Measurements from ENCODE around the gene ANKRD53.
A peak's percentile ranks its signal among the peaks of the same experiment; 100 is the strongest.

The ANKRD53 gene

GRCh38 chr2:70938586-70938950 is 39.9 kb upstream of the ANKRD53 start:
- no peak overlapping the region for H3K9ac ChIP-seq (ENCODE audit: low read length)
- H3K4me3 ChIP-seq (ENCODE audit: low read length), result peak overlapping the region; percentile 12
- H3K27me3 ChIP-seq (ENCODE audit: control insufficient read depth, insufficient read depth, low read length), result peaks cover 51% of the 10 kb centered on the region
- H3K36me3 ChIP-seq (ENCODE audit: control insufficient read depth, low read depth, low read length), result no peaks in the 10 kb centered on the region
- peaks cover 34% of the 10 kb centered on the region for H3K4me1 ChIP-seq (ENCODE audit: control insufficient read depth, low read depth, low read length)
- no peak overlapping the region for H3K27ac ChIP-seq (ENCODE audit: low read length)
- no peaks in the 10 kb centered on the region for H3K9me3 ChIP-seq (ENCODE audit: control insufficient read depth, low read depth, low read length)

- Histone ChIP-seq H3K9me3 (ENCODE audit: control insufficient read depth, low read depth, low read length) (no peaks in the 10 kb centered on the region), H3K4me3 (ENCODE audit: low read length) (peak overlapping the region; percentile 12), H3K9ac (ENCODE audit: low read length) (no peak overlapping the region), H3K27ac (ENCODE audit: low read length) (no peak overlapping the region), H3K4me1 (ENCODE audit: control insufficient read depth, low read depth, low read length) (peaks cover 35% of the 10 kb centered on the region), H3K27me3 (ENCODE audit: control insufficient read depth, insufficient read depth, low read length) (peaks cover 57% of the 10 kb centered on the region), H3K36me3 (ENCODE audit: control insufficient read depth, low read depth, low read length) (no peaks in the 10 kb centered on the region)
Observed at GRCh38 chr2:70939001-70939838, 39.2 kb upstream of the ANKRD53 start.

GRCh38 chr2:70939839-70940580 is 38.4 kb upstream of the ANKRD53 start:
- Histone ChIP-seq H3K4me1 (ENCODE audit: control insufficient read depth, low read depth, low read length) (peaks cover 35% of the 10 kb centered on the region), H3K9ac (ENCODE audit: low read length) (no peak overlapping the region), H3K4me3 (ENCODE audit: low read length) (no peak overlapping the region), H3K9me3 (ENCODE audit: control insufficient read depth, low read depth, low read length) (no peaks in the 10 kb centered on the region), H3K27me3 (ENCODE audit: control insufficient read depth, insufficient read depth, low read length) (peaks cover 62% of the 10 kb centered on the region), H3K36me3 (ENCODE audit: control insufficient read depth, low read depth, low read length) (no peaks in the 10 kb centered on the region), H3K27ac (ENCODE audit: low read length) (no peak overlapping the region)

- H3K9me3 ChIP-seq (ENCODE audit: control insufficient read depth, low read depth, low read length), result no peaks in the 10 kb centered on the region
- H3K9ac ChIP-seq (ENCODE audit: low read length), result no peak overlapping the region
- peaks cover 71% of the 10 kb centered on the region for H3K27me3 ChIP-seq (ENCODE audit: control insufficient read depth, insufficient read depth, low read length)
- no peak overlapping the region for H3K4me3 ChIP-seq (ENCODE audit: low read length)
- H3K36me3 ChIP-seq (ENCODE audit: control insufficient read depth, low read depth, low read length), result no peaks in the 10 kb centered on the region
- no peak overlapping the region for H3K27ac ChIP-seq (ENCODE audit: low read length)
- peaks cover 31% of the 10 kb centered on the region for H3K4me1 ChIP-seq (ENCODE audit: control insufficient read depth, low read depth, low read length)
Observed at GRCh38 chr2:70941186-70941585, 37.2 kb upstream of the ANKRD53 start.

GRCh38 chr2:70941701-70942100 is 36.7 kb upstream of the ANKRD53 start:
- Histone ChIP-seq H3K9ac (ENCODE audit: low read length) (no peak overlapping the region), H3K4me3 (ENCODE audit: low read length) (no peak overlapping the region), H3K27me3 (ENCODE audit: control insufficient read depth, insufficient read depth, low read length) (peaks cover 76% of the 10 kb centered on the region), H3K27ac (ENCODE audit: low read length) (no peak overlapping the region), H3K4me1 (ENCODE audit: control insufficient read depth, low read depth, low read length) (peaks cover 31% of the 10 kb centered on the region), H3K9me3 (ENCODE audit: control insufficient read depth, low read depth, low read length) (no peaks in the 10 kb centered on the region), H3K36me3 (ENCODE audit: control insufficient read depth, low read depth, low read length) (no peaks in the 10 kb centered on the region)

- Histone ChIP-seq H3K27me3 (ENCODE audit: control insufficient read depth, insufficient read depth, low read length) (peaks cover 83% of the 10 kb centered on the region), H3K36me3 (ENCODE audit: control insufficient read depth, low read depth, low read length) (no peaks in the 10 kb centered on the region), H3K4me1 (ENCODE audit: control insufficient read depth, low read depth, low read length) (peaks cover 31% of the 10 kb centered on the region), H3K9me3 (ENCODE audit: control insufficient read depth, low read depth, low read length) (no peaks in the 10 kb centered on the region), H3K4me3 (ENCODE audit: low read length) (no peak overlapping the region), H3K9ac (ENCODE audit: low read length) (no peak overlapping the region), H3K27ac (ENCODE audit: low read length) (no peak overlapping the region)
Observed at GRCh38 chr2:70942396-70943204, 35.8 kb upstream of the ANKRD53 start.

- no peak overlapping the region for H3K27ac ChIP-seq (ENCODE audit: low read length)
- H3K27me3 ChIP-seq (ENCODE audit: control insufficient read depth, insufficient read depth, low read length), result peaks cover 83% of the 10 kb centered on the region
- H3K9ac ChIP-seq (ENCODE audit: low read length), result no peak overlapping the region
- peaks cover 26% of the 10 kb centered on the region for H3K4me1 ChIP-seq (ENCODE audit: control insufficient read depth, low read depth, low read length)
- H3K9me3 ChIP-seq (ENCODE audit: control insufficient read depth, low read depth, low read length), result no peaks in the 10 kb centered on the region
- H3K36me3 ChIP-seq (ENCODE audit: control insufficient read depth, low read depth, low read length), result no peaks in the 10 kb centered on the region
- H3K4me3 ChIP-seq (ENCODE audit: low read length), result no peak overlapping the region
Observed at GRCh38 chr2:70943205-70943871, 35.1 kb upstream of the ANKRD53 start.

- peaks cover 20% of the 10 kb centered on the region for H3K4me1 ChIP-seq (ENCODE audit: control insufficient read depth, low read depth, low read length)
- H3K27ac ChIP-seq (ENCODE audit: low read length), result no peak overlapping the region
- peaks cover 84% of the 10 kb centered on the region for H3K27me3 ChIP-seq (ENCODE audit: control insufficient read depth, insufficient read depth, low read length)
- H3K4me3 ChIP-seq (ENCODE audit: low read length), result no peak overlapping the region
- H3K9me3 ChIP-seq (ENCODE audit: control insufficient read depth, low read depth, low read length), result no peaks in the 10 kb centered on the region
- no peaks in the 10 kb centered on the region for H3K36me3 ChIP-seq (ENCODE audit: control insufficient read depth, low read depth, low read length)
- no peak overlapping the region for H3K9ac ChIP-seq (ENCODE audit: low read length)
Observed at GRCh38 chr2:70944111-70944690, 34.2 kb upstream of the ANKRD53 start.

GRCh38 chr2:70946832-70947442 is 31.5 kb upstream of the ANKRD53 start:
- no peak overlapping the region for H3K4me3 ChIP-seq (ENCODE audit: low read length)
- no peak overlapping the region for H3K9ac ChIP-seq (ENCODE audit: low read length)
- H3K9me3 ChIP-seq (ENCODE audit: control insufficient read depth, low read depth, low read length), result no peaks in the 10 kb centered on the region
- H3K36me3 ChIP-seq (ENCODE audit: control insufficient read depth, low read depth, low read length), result no peaks in the 10 kb centered on the region
- no peak overlapping the region for H3K27ac ChIP-seq (ENCODE audit: low read length)
- peaks cover 12% of the 10 kb centered on the region for H3K4me1 ChIP-seq (ENCODE audit: control insufficient read depth, low read depth, low read length)
- peaks cover 64% of the 10 kb centered on the region for H3K27me3 ChIP-seq (ENCODE audit: control insufficient read depth, insufficient read depth, low read length)

GRCh38 chr2:70947556-70948184 is 30.8 kb upstream of the ANKRD53 start:
- Histone ChIP-seq H3K27me3 (ENCODE audit: control insufficient read depth, insufficient read depth, low read length) (peaks cover 62% of the 10 kb centered on the region), H3K9me3 (ENCODE audit: control insufficient read depth, low read depth, low read length) (no peaks in the 10 kb centered on the region), H3K4me3 (ENCODE audit: low read length) (no peak overlapping the region), H3K36me3 (ENCODE audit: control insufficient read depth, low read depth, low read length) (no peaks in the 10 kb centered on the region), H3K27ac (ENCODE audit: low read length) (no peak overlapping the region), H3K4me1 (ENCODE audit: control insufficient read depth, low read depth, low read length) (peaks cover 10% of the 10 kb centered on the region), H3K9ac (ENCODE audit: low read length) (no peak overlapping the region)
